Loucy (cell line): ENCODE measurements around the gene CYP46A1.

Experiments used
- H2AFZ ChIP-seq: fragments of 200-600 bp; sonication (generic); 2 replicates; pipeline ENCODE4 v1.6.0; 2016; ENCODE audit warnings: antibody characterized with exemption, mild to moderate bottlenecking, low read length, moderate library complexity
- H3F3A ChIP-seq: fragments of 200-600 bp; 2 replicates; pipeline ENCODE4 v1.6.0; 2016; ENCODE audit warnings: antibody characterized with exemption, low read depth, mild to moderate bottlenecking
- H3K27me3 ChIP-seq: fragments of 200-600 bp; sonication (generic); 2 replicates; pipeline ENCODE4 v1.6.1; 2014; ENCODE audit warnings: low read length, mild to moderate bottlenecking; ENCODE audit not compliant: insufficient read depth, poor library complexity, severe bottlenecking
- H3K36me3 ChIP-seq: fragments of 200-600 bp; sonication (generic); 2 replicates; pipeline ENCODE4 v1.6.1; 2016; ENCODE audit warnings: low read length; ENCODE audit not compliant: insufficient read depth
- H3K4me1 ChIP-seq: fragments of 200-600 bp; sonication (generic); 2 replicates; pipeline ENCODE4 v1.5.1; 2014; ENCODE audit warnings: low read length, mild to moderate bottlenecking; ENCODE audit not compliant: insufficient read depth, poor library complexity, severe bottlenecking
- H3K4me2 ChIP-seq: fragments of 200-600 bp; sonication (generic); 2 replicates; pipeline ENCODE4 v1.6.0; 2014; ENCODE audit warnings: antibody characterized with exemption, low read length, low read depth, mild to moderate bottlenecking; ENCODE audit not compliant: poor library complexity, severe bottlenecking
- H3K4me3 ChIP-seq: fragments of 200-600 bp; sonication (generic); 2 replicates; pipeline ENCODE4 v1.5.1; 2014; ENCODE audit warnings: low read length, mild to moderate bottlenecking, mixed read lengths; ENCODE audit not compliant: poor library complexity, severe bottlenecking
- H3K79me2 ChIP-seq: fragments of 200-600 bp; sonication (generic); 2 replicates; pipeline ENCODE4 v1.6.1; 2014; ENCODE audit warnings: low read length; ENCODE audit not compliant: insufficient read depth
- H3K9ac ChIP-seq: fragments of 200-600 bp; sonication (generic); 2 replicates; pipeline ENCODE4 v1.6.0; 2014; ENCODE audit warnings: mild to moderate bottlenecking, low read depth, low read length, moderate library complexity; ENCODE audit not compliant: poor library complexity, severe bottlenecking
- H3K9me2 ChIP-seq: fragments of 200-600 bp; sonication (generic); replicated peaks from 2 replicates; pipeline ENCODE4 v1.6.1; 2016; ENCODE audit warnings: low read depth, low read length, mixed read lengths
- H3K9me3 ChIP-seq: fragments of 200-600 bp; sonication (generic); 2 replicates; pipeline ENCODE4 v1.6.1; 2014; ENCODE audit warnings: mild to moderate bottlenecking, antibody characterized with exemption, low read length, low read depth; ENCODE audit not compliant: insufficient read depth
- H4K20me1 ChIP-seq: fragments of 200-600 bp; sonication (generic); 2 replicates; pipeline ENCODE4 v1.6.0; 2014; ENCODE audit warnings: antibody characterized with exemption, low read length, mild to moderate bottlenecking; ENCODE audit not compliant: insufficient read depth, poor library complexity, severe bottlenecking
- CTCF ChIP-seq: fragments of 200-600 bp; sonication (generic); conservative IDR thresholded peaks from 2 replicates; pipeline ENCODE4 v1.5.1; 2014; ENCODE audit warnings: mild to moderate bottlenecking, antibody characterized with exemption, low read length
- EZH2phosphoT487 ChIP-seq: fragments of 200-600 bp; IDR thresholded peaks from 2 replicates; pipeline ENCODE4 v1.6.1; 2018; ENCODE audit warnings: antibody characterized with exemption, mild to moderate bottlenecking, moderate library complexity, borderline replicate concordance

CYP46A1 gene

GRCh38 chr14:99727096-99727870, 43.2 kb downstream of the CYP46A1 start:
- H3K9me2 ChIP-seq: no peaks in the 10 kb centered on the region
- no peak overlapping the region for H2AFZ ChIP-seq
- no peaks in the 10 kb centered on the region for H4K20me1 ChIP-seq
- no peaks in the 10 kb centered on the region for H3K79me2 ChIP-seq
- no peak overlapping the region for H3K9ac ChIP-seq
- no peaks in the 10 kb centered on the region for H3K9me3 ChIP-seq
- no peak overlapping the region for H3K4me2 ChIP-seq
- no peak for TF ChIP-seq EZH2phosphoT487
- TF ChIP-seq CTCF: no peak
- no peaks in the 10 kb centered on the region for H3K4me1 ChIP-seq
- no peak overlapping the region for H3K4me3 ChIP-seq
- no peaks in the 10 kb centered on the region for H3K27me3 ChIP-seq
- no peaks in the 10 kb centered on the region for H3K36me3 ChIP-seq
- H3F3A ChIP-seq: no peaks in the 10 kb centered on the region

GRCh38 chr14:99728231-99728920, 44.3 kb downstream of the CYP46A1 start:
- no peaks in the 10 kb centered on the region for H3K9me2 ChIP-seq
- H3K9ac ChIP-seq: no peak overlapping the region
- H3K4me2 ChIP-seq: no peak overlapping the region
- H3K4me1 ChIP-seq: no peaks in the 10 kb centered on the region
- H3K27me3 ChIP-seq: no peaks in the 10 kb centered on the region
- no peaks in the 10 kb centered on the region for H4K20me1 ChIP-seq
- H3K36me3 ChIP-seq: no peaks in the 10 kb centered on the region
- H3K4me3 ChIP-seq: no peak overlapping the region
- H3F3A ChIP-seq: no peaks in the 10 kb centered on the region
- H3K79me2 ChIP-seq: no peaks in the 10 kb centered on the region
- H3K9me3 ChIP-seq: no peaks in the 10 kb centered on the region
- H2AFZ ChIP-seq: no peak overlapping the region
- TF ChIP-seq EZH2phosphoT487 (no peak), CTCF (no peak)

- Histone ChIP-seq H3K9me3 (no peaks in the 10 kb centered on the region), H3K4me3 (no peak overlapping the region), H3K4me1 (no peaks in the 10 kb centered on the region), H3K27me3 (no peaks in the 10 kb centered on the region), H2AFZ (no peak overlapping the region), H4K20me1 (no peaks in the 10 kb centered on the region), H3K9ac (no peak overlapping the region), H3F3A (no peaks in the 10 kb centered on the region), H3K36me3 (no peaks in the 10 kb centered on the region), H3K4me2 (no peak overlapping the region), H3K9me2 (no peaks in the 10 kb centered on the region), H3K79me2 (no peaks in the 10 kb centered on the region)
- no peak for TF ChIP-seq EZH2phosphoT487
- TF ChIP-seq CTCF: no peak
These were observed 44.9 kb downstream of the CYP46A1 start for GRCh38 chr14:99728981-99729451.
